Stimulated activated CD4-positive, alpha-beta T cell treated with anti-CD3 and anti-CD28 coated beads, Interleukin-12 subunit alpha, Interleukin-12 subunit beta, amount 100 ng/mL, for 4 hours (primary cell): ENCODE results near the gene EPN2.
A peak's percentile ranks its signal among the peaks of the same experiment; 100 is the strongest.
"Not testable (repeated sequence)": the region's sequence is repeated elsewhere in the genome, so short reads cannot be mapped to it uniquely, and the experiment has no call there.

ENCODE experiments used
- DNase-seq: peaks from one replicate; pipeline ENCODE4 v3.0.0-alpha.2; 2020

EPN2 gene

DNA sequence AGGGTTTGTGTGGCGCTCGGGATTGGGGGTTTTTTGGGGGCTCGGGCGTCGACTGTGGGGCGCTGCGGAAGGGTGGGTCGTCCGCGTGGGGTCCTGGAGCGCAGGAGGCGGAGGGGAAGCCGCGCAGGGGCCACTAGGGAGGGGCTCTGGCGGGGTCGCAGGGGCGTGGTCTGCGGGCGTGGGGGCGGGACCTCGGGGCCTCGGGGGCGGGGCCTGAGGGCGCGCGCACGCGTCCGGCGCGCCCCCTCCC, at the start of gene EPN2:
Gene EPN2 (plus strand): TSS at position 228 of the 250 bp plus-strand sequence. CDS start 45,754 bp downstream, outside the sequence.
- DNase-seq, result peak; percentile 63

DNA sequence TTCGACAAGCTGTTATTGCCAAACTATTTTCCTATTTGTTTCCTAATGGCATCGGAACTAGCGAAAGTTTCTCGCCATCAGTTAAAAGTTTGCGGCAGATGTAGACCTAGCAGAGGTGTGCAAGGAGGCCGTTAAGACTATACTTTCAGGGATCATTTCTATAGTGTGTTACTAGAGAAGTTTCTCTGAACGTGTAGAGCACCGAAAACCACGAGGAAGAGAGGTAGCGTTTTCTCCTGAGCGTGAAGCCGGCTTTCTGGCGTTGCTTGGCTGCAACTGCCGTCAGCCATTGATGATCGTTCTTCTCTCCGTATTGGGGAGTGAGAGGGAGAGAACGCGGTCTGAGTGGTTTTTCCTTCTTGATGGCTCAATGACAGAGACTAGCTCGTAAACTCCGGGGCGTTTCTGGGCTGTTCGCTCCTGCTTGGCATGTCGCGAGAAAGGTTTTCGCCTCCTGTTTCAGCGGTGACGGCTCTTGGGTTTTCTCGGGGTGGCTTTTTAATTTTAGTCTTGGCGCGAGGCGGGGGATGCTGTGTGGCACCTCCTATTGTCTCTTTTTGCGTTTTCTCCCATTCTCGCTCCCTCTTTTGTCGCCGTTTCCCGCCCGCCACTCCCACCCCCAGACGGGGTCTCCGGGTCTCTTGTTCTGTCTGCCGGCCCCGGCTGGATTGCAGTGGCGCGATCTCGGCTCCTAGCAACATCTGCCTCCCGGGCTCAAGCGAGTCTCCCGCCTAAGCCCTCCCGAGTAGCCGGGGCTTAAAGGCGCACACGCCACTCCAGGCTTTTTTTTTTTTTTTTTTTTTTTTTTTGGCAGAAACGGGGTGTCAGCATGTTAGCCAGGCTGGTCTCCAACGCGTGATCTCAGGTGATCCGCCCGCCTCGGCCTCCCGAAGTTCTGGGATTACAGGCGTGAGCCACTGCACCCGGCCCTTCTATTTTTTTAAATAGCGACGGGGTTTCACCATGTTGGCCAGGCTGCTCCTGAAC, 49.0 kb upstream of the EPN2 start:
- DNase-seq, result not testable (repeated sequence)

DNA sequence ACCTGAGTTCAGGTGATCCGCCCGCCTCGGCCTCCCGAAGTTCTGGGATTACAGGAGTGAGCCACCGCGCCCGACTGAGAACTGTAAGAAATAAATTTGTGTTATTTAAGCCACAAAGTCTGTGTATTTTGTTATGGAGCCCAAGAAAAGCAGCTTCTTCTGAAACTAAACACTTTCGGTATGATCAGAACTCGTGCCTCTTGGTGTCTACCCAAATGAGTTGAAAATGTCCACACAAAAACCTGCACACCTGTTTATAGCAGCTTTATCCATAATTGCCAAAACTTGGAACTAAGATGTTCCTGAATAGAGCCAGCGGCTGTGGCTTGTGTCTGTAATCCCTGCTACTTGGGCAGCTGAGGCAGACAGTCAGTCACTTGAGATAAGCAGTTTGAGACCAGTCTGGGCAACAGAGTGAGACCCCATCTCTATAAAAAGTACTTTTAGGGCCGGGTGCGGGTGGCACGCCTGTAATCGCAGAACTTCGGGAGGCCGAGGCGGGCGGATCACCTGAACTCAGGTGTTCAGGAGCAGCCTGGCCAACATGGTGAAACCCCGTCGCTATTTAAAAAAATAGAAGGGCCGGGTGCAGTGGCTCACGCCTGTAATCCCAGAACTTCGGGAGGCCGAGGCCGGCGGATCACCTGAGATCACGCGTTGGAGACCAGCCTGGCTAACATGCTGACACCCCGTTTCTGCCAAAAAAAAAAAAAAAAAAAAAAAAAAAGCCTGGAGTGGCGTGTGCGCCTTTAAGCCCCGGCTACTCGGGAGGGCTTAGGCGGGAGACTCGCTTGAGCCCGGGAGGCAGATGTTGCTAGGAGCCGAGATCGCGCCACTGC, 48.1 kb upstream of the EPN2 start:
- not testable (repeated sequence) for DNase-seq

DNA sequence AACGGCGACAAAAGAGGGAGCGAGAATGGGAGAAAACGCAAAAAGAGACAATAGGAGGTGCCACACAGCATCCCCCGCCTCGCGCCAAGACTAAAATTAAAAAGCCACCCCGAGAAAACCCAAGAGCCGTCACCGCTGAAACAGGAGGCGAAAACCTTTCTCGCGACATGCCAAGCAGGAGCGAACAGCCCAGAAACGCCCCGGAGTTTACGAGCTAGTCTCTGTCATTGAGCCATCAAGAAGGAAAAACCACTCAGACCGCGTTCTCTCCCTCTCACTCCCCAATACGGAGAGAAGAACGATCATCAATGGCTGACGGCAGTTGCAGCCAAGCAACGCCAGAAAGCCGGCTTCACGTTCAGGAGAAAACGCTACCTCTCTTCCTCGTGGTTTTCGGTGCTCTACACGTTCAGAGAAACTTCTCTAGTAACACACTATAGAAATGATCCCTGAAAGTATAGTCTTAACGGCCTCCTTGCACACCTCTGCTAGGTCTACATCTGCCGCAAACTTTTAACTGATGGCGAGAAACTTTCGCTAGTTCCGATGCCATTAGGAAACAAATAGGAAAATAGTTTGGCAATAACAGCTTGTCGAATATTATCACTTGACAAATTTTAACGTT, 47.3 kb upstream of the EPN2 start:
- not testable (repeated sequence) for DNase-seq

DNA sequence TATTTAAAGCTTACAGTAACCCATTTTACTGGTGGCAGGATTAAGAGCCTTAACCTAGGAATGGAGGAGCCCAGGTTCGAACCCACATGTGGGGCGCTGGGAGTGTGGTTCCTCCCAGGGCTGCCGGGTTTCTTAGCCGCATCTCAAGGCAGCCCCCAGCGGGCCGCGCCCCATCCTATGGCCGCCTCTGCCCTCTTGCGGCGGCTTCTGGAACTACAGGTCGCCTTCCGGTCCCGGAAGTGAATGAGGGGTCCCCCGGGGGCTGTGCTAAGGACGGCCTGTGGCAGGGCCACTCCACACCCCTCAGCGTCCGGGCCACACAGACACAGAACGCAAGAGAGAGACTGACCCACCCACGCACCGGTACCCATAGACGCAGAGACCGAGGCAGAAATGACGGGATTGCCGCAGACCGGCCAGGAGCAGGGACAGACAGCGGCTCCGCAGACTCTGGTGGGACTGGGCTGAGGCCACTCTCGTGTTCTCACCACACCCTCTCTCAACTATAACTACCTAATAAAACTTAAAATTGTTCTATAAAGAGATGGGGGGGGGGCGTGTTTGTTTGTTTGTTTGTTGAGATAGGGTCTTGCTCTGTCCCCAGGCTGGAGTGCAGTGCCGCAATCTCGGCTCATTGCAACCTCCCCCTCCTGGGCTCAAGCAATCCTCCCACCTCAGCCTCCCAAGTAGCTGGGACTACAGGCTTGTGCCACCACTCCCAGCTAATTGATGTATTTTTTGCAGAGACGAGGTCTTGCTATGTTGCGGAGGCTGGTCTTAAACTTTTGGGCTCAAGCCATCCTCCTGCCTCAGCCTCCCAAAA, 40.6 kb upstream of the EPN2 start:
- peak; percentile 3 for DNase-seq

DNA sequence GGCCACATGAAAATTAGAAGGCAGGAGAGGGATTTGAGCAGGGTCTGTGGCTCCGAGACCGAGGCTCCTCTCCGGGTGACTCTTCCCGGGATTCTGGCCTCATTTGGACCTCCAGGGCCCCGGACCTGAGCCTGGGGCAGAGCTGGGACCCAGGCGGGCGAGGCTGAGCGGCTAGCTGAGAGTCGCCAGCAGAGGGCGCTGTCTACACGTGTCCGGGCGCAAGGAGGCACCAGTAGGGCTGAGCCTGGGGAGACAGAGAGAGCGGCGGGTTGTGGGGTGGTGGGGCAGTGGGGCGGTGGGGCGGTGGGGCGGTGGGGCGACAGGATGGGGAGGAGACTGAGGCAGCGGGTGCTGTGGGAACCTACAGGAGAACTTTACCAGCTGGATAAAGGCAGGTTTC, 34.7 kb upstream of the EPN2 start:
- DNase-seq, result not testable (repeated sequence)

DNA sequence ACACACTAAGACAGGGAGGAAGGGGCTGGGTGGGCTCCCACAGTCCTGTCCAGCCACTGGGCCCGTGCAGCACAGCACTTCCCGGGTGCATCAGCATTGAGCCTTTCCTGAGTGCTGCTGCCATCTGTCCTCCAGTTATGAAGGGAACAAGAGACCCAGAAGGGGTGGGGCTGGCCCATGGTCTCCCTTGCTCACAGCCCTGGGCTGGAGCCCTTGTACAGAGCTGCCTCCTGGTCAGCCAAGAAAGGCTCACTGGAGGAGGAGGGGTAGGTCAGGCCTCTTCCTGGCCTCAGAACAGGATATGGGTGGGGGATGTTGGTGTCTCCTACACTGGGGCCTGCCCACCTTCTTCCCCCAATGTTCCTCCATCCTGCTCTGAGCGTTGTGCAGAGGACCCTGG, 33.7 kb upstream of the EPN2 start:
- not testable (repeated sequence) for DNase-seq

DNA sequence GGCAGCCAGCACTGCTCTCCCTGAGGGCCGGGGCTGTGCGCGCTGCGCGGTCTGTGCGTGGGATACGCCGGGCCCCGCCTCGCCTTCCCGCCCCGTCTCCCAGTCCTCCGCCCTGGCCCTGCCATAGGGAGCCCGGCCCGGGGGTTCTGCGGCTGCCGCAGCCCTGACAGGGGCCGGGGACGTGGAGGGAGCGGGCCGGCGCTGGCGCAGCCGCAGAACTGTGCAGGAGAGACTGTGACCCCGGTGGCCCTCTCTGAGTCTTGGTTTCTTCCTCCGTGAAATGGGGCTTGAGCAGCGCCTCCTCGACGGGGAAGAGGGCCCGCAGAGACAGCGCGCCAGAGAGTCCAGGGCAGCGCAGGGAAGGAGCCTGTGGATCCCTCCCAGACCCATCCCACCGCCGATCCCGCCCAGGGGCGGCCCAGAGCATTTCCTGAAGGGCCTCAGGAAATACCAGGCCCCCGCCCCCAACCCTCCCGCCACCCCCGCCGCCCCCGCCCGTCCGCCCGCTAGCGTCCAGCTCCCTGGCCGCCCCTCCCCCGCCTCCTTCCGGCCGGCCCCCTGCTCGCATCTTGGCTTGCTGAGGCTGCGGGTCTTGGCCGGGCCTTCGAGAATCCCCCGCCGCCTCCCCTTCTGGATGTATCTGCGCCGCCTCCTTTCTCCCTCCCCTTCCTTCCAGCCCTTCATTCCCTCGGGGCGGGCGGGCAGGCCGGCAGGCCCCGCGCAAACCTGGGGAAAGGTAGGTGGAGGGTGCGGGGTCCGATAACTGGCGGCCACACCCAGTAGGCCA, 21.9 kb upstream of the EPN2 start:
- DNase-seq, result not testable (repeated sequence)

DNA sequence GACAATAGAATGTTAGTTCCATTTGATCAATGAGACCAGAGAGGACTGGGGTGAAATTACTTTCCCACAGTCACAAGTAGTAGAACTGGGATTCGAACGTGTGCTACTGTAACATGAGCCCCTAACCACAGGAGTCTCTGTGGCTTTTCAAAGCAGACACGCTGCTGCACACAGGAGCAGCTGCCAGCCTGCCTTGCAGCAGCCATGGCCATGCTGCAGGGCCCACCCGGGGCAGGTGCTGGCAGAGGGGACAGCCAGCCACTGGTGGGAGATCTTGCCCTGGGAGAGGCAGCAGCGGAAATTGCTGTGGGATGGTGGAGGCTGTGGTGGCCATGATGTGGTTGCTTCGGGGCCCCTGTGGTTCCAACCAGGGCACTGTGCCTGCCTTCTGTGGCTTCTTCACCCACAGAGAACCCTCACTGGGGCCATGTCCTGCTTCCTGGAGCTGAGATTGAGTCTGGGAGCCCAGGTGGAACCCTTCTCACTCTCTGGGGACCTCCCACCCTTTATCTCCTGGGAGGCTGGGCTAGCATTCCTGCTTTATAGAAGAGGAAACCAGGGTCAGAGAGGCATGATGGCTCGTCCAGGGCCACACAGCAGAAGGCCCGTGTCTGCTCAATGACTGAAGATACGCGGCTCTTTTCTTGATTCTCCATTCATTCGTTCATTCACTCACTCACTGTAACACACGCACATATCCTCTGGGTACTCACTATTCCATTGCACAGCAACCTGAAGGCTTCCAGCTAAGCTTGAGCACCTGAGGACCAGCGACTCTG, 20.8 kb upstream of the EPN2 start:
- DNase-seq, result not testable (repeated sequence)

DNA sequence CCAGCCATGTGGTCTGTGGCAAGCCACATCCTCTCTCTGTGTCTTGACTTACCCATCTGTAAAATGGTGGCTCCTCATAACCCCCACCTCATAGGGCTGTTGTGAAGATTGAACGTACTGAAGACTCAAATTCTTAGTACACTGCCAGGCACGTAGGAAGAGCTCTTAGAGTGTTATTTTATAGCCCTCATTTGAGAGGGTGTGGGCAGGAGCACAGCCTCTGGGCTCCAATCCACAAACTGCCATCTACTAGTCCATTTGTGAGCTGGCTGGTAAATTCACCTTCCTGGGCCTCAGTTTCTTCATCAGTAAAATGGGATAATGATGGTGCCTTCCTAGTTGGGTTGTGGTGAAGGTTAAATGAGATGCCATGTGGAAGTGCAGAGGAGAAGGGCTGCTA, 18.3 kb upstream of the EPN2 start:
- not testable (repeated sequence) for DNase-seq

DNA sequence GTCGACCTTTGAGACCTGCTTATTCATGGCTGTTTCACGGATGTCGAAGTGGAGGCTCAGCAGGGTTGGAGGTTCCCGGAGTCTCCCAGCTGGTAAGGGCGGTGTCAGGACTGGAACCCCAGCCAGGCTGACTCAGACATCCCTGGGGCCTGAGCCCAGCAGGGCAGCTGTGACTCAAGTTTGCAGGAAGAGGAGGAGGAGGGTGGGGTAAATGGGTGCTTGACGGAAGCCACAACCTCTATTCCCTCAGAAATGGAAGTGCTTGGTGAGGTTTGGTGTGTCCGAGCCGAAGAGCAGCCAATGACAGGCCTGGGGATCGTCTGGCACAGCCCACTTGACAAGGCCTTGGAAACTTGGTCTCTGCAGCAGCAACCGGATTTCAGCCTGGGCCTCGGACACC, 17.8 kb upstream of the EPN2 start:
- not testable (repeated sequence) for DNase-seq

DNA sequence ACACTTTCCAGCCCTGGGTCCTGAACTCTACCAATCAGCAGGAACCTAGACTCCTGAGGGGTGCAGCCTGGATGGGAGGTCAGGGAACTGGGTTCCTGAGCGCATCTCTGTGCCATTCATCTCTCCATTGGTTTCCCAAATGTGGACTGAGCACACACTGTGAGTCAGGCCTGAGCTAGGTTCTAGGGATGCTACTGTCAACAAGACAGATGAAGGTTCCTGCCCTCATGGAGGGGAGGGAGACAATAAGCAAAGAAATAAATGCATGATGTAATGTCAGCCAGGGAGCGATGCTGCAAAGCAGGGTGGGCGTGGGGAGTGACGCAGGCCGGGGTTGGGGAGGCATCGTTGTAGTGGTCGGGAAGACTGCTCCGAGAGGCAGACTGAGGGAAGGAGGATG, 17.0 kb upstream of the EPN2 start:
- not testable (repeated sequence) for DNase-seq

DNA sequence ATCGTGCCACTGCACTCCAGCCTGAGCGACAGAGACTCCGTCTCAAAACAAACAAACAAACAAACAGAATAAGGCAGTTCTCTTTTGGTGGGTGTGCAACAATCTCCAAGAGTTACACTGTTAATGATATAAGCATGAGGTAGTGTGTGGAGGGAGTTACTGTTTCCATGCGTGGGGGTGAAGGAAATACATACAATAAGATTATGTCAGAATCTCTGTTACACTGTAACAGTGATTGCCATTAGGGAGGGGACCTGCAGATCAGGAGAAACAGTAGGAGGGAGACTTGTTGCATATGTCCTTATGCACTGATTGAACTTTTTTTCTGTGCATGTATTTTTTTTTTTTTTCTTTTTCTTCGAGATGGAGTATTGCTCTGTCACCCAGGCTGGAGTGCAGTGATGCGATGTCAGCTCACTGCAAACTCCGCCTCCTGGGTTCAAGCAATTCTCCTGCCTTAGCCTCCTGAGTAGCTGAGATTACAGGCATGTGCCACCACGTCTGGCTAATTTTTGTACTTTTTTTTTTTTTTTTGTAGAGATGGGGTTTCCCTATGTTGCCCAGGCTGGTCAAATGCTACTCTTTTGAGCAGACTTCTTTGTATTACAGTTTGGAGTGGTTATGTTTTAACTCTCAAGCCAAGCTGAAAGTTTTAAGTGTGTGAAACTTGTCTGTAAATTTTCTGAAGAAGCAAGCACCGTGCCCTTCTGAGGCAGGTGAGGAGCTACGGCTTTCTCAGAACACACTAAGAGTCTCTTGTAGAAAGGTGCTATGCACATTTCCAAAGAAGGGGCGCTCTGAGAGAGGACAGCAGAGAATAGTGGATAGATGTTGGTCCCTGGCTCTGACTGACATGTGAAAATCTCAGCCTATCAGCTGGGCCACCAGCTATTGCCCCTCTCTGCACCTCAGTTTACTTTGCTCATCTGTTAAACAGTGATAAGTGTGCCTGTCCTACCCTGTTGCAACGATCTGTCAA, 10.3 kb upstream of the EPN2 start:
- not testable (repeated sequence) for DNase-seq

DNA sequence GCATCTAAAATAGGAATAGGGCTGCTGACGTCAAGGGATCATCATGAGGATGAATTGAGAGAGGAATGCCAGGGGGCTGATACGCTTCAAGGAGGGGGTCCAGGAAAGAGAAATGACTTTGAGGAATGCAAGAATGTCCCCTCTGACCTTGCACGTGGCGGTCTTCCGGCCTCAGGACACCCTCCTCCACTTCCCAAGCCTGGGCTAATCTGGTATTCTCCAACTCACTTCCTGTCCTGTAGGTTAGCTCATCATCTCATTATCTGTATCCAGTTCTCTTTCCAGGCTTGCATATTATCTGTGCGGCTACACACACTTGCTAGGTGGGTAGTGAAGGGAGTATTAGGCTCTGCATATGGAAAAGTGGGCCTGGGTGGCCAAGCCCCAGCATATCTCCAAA, 2.5 kb upstream of the EPN2 start:
- DNase-seq, result not testable (repeated sequence)

DNA sequence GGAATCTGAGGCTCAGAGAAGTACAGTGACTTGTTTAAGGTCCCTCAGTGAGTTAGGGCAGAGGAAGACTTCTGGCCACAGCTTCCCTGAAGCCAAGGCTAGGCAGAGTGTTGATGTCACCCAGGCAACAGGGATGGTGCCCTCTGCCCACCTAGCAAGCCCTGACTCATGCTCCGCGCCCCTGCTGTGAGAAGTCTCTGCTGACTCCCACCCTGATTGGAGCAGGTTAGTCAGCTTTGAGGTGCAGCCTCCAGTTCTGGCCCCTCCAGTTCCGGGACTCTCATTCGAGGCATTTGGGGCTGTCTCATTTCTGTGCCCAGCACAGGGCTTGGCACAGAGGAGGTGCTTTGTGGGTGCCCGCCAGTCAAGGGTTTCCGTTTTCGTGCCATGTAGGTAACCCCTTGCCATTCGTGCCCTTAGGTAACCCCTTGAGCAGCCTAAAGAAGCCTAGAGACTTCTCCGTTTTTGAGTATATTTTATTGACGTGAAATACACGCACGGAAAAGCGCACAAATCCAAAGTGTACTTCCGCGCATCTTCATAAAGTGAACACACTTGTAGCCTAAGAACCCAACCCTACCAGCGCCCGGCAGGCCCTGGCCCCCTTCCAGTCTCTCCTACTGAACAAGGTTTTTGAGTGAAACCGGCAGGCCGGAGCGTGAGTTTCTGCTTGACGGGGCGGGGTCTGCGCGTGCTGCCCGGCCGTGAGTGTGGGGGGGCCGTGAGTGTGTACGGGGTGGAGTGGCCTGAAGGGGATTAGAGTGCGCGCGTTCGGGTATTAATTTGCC, 621 bp upstream of the EPN2 start:
- DNase-seq, result not testable (repeated sequence)

DNA sequence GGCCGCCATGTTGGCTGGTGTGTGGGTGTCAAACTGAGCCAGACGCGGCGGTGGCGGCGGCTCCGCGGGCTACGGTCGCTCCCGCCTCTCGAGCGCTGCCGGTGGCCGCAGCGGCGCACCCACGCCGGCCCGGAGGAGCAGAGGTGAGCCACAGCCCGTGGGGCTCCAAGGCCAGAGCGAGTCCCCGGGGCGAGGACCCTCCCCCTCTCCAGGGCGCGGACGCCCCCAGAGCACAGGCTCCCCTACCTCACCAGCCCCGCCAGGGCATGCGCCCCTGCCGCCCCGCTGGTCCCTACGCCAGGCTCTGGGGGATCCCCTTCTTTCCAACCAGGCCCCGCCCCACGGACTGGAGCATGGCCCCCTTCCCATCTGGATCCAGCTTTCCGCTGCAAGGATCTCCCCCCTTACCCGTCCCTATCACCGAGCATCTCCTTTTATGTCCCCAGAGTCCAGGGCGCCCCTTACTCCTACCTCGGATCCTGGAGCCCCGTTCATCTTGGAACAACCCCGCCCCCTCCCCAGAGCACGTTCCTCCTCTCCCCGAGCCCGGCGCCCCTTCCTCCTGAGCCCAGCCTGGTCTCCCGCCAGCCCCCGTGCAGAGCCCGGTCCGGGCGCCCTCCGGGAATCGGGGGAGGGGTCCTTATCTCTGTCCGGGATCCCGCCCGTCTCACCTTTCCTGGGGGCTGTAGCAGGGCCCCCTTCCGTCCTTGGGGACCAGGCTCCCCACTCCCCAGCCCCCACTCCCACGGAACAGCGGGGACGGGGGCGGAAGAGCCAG, 412 bp downstream of the EPN2 start:
- DNase-seq, result peak; percentile 27

DNA sequence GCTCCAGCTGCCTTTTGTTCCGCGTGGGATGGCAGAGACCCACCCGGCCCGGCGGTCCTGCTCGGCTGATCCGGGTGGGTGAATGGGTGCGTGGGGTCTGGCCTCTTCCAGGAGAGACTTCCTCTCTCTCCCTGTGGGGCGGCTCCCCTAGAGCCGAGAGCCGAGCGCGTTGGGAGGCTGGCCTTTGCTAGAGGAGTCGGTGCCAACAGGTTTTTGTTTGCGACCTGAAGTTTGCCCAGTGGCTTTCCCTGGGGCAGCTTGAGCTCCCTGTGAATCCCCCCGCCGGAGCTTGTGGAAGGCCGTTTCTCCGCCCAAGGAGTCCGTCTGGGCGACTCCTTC, 970 bp downstream of the EPN2 start:
- DNase-seq, result peak; percentile 3

DNA sequence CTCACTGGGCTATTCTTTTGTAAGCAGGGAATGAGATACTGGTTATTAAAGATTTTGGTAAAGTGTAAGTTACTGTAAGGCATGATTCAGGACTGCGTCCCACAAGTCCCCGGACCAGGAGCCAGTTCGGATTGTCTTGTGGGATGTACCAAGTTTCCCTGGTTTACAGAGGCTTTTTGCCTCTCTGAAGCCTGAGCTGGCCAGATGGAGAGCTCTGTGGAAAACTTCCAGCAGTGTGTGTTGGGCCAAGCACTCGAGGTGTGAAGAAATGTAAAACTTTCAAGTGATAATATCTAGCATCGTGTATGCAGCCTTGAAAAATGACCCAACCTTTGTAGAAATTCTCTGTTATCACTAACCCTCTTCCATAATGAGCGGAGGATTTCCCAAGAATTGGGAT, 2.4 kb downstream of the EPN2 start:
- DNase-seq, result no peak
